ENCODE results near the gene MGAT3. TPM values are rescaled to one million over a fixed set of nuclear protein-coding genes. Genes with fewer than 3 reads are reported as not detected.
"Not testable (repeated sequence)": the region's sequence is repeated elsewhere in the genome, so short reads cannot be mapped to it uniquely, and the experiment has no call there.

Gene MGAT3
- total RNA-seq, 4 donors from 2014 or later: 0.45 to 1.6 (median 0.90) TPM

- H3K4me3 ChIP-seq (replicated peaks in 1 of 3): peak within 1 kb of the TSS; percentile 98 to 100 (median 99)
- 0 to 1% methylated on average over 29 to 43 of the region's 86 CpGs for WGBS, 2 donors
These were observed 63.7 kb downstream of the MGAT3 start, which contains the start of gene ATF4 for GRCh38 chr22:39520226-39521105. Gene ATF4 (plus strand): TSS chr22:39520562. CDS start chr22:39521446, 884 bp downstream.

GRCh38 chr22:39521106-39521885 is 64.5 kb downstream of the MGAT3 start:
- Histone ChIP-seq H3K4me1 (peaks cover 28 to 44% of the 10 kb centered on the region in 2 donors), H3K4me3 (replicated peaks in 1 of 3) (peak overlapping the region; percentile 98 to 100 (median 99)), H3K36me3 (peaks cover 30 to 42% of the 10 kb centered on the region in 2 donors), H3K27ac (peak overlapping the region; percentile 99)
- not testable (repeated sequence) for H3K27me3 ChIP-seq, H3K9me3 ChIP-seq, DNase-seq
- WGBS, 2 donors: 1 to 4% methylated on average over 17 to 24 of the region's 28 CpGs
- intact Hi-C loops (cut with DNase I): loop anchor here (10.0 kb wide), 1 partner anchor 276 kb away; the partner anchor contains the start of gene PDGFB

More at GRCh38 chr22:39520226-39521105, 63.7 kb downstream of the MGAT3 start, which contains the start of gene ATF4:
- peak; percentile 88 to 96 for TF ChIP-seq POLR2A (IDR thresholded peaks at IDR 0.05)
- TF ChIP-seq CTCF (IDR thresholded peaks at IDR 0.05): no peak
- Histone ChIP-seq H3K4me1 (peaks cover 28 to 44% of the 10 kb centered on the region in 2 donors), H3K27me3 (no peaks in the 10 kb centered on the region), H3K36me3 (peaks cover 36 to 45% of the 10 kb centered on the region in 2 donors), H3K27ac (peak within 1 kb of the TSS; percentile 99), H3K9me3 (no peaks in the 10 kb centered on the region)
- DNase-seq: peak; percentile 88
- intact Hi-C loops (cut with DNase I): loop anchor here (10.0 kb wide), 1 partner anchor 276 kb away; the partner anchor contains the start of gene PDGFB

- intact Hi-C loops (cut with DNase I): loop anchor here (10.0 kb wide), 1 partner anchor 277 kb away; the partner anchor contains the start of gene PDGFB
- not testable (repeated sequence) for DNase-seq, H3K9me3 ChIP-seq, H3K27me3 ChIP-seq
- Histone ChIP-seq H3K4me3 (replicated peaks in 1 of 3) (peak overlapping the region; percentile 10 to 99 (median 98)), H3K4me1 (peaks cover 28 to 44% of the 10 kb centered on the region in 2 donors), H3K36me3 (peaks cover 29 to 42% of the 10 kb centered on the region in 2 donors), H3K27ac (peak overlapping the region in 2 of 3 donors; percentile 99)
- 26 to 29% methylated on average over 5 of the region's 5 CpGs for WGBS, 2 donors
These were observed 65.3 kb downstream of the MGAT3 start for GRCh38 chr22:39522091-39522490.

GRCh38 chr22:39522567-39523300 is 65.9 kb downstream of the MGAT3 start:
- Histone ChIP-seq H3K27ac (peak overlapping the region in 1 of 3 donors; percentile 99), H3K36me3 (peaks cover 29 to 42% of the 10 kb centered on the region in 2 donors), H3K9me3 (no peaks in the 10 kb centered on the region), H3K4me1 (peaks cover 31 to 49% of the 10 kb centered on the region in 2 donors), H3K27me3 (no peaks in the 10 kb centered on the region), H3K4me3 (replicated peaks in 1 of 3) (peak overlapping the region in 2 of 3 donors; percentile 98 to 99)
- 21 to 22% methylated on average over 14 of the region's 14 CpGs for WGBS, 2 donors
- intact Hi-C loops (cut with DNase I): loop anchor here (10.0 kb wide), 1 partner anchor 278 kb away; the partner anchor contains the start of gene PDGFB
- TF ChIP-seq POLR2A (IDR thresholded peaks at IDR 0.05): no peak
- TF ChIP-seq CTCF (IDR thresholded peaks at IDR 0.05): no peak
- peak; percentile 46 to 51 for DNase-seq

- TF ChIP-seq CTCF (IDR thresholded peaks at IDR 0.05): no peak
- TF ChIP-seq POLR2A (IDR thresholded peaks at IDR 0.05): no peak
- intact Hi-C loops (cut with DNase I): loop anchor here (10.0 kb wide), 1 partner anchor 279 kb away; the partner anchor contains the start of gene PDGFB
- peak; percentile 39 to 48 for DNase-seq
- peaks cover 29 to 42% of the 10 kb centered on the region in 2 donors for H3K36me3 ChIP-seq
- no peaks in the 10 kb centered on the region for H3K9me3 ChIP-seq
- H3K27ac ChIP-seq: no peak overlapping the region
- H3K27me3 ChIP-seq: no peaks in the 10 kb centered on the region
- H3K4me3 ChIP-seq (replicated peaks in 1 of 3): no peak overlapping the region
- peaks cover 44 to 54% of the 10 kb centered on the region in 2 donors for H3K4me1 ChIP-seq
- WGBS, 2 donors: 71 to 79% methylated on average over 13 of the region's 13 CpGs
These were observed 67.4 kb downstream of the MGAT3 start for GRCh38 chr22:39524089-39524752.

All from thyroid gland (tissue), 4 donors.